T-helper 1 cell treated with Interleukin-12 subunit alpha and Interleukin-12 subunit beta and Interleukin-4 antibody, amounts not matched to agents 30 ng/mL and 1 ng/mL, for 36 hours (primary cell): ENCODE data around the gene INTS7. TPM values are rescaled to one million over a fixed set of nuclear protein-coding genes. Genes with fewer than 3 reads are reported as not detected.
"Not testable (repeated sequence)": the region's sequence is repeated elsewhere in the genome, so short reads cannot be mapped to it uniquely, and the experiment has no call there.

ENCODE experiments used
- intact Hi-C: fragments of 100-400 bp; cut with micrococcal nuclease; formaldehyde crosslinking; loops from one replicate; pipeline ENCODE4 v1.15.1; 2024
- total RNA-seq: library from RNA; stranded (reverse); gene quantifications from 2 replicates; pipeline ENCODE4 v1.2.3, GENCODE V29; 2022

Gene INTS7
- total RNA-seq, 1 donor from 2014 or later, result 37.2 TPM

GRCh38 chr1:212037900-212038299, 2.5 kb upstream of the INTS7 start:
- intact Hi-C loops, result loop anchor here (5.0 to 10.0 kb wide), 3 partner anchors 713 to 1706 kb away; partner anchors contain the start of genes ANGEL2 and TRAF5

GRCh38 chr1:212035835-212036605, 663 bp upstream of the INTS7 start:
- intact Hi-C loops, result loop anchor here (1.0 to 10.0 kb wide), 21 partner anchors 24 to 1704 kb away; partner anchors contain the start of genes ANGEL2, LPGAT1, NEK2 and NENF

- intact Hi-C loops, result loop anchor here (1.0 to 10.0 kb wide), 21 partner anchors 22 to 1702 kb away; partner anchors contain the start of genes ANGEL2, LPGAT1, NEK2 and NENF
These were observed 738 bp downstream of the INTS7 start for GRCh38 chr1:212034516-212035122.

GRCh38 chr1:212030936-212031528, 4.3 kb downstream of the INTS7 start:
- intact Hi-C loops, result loop anchor here (10.0 kb wide), 1 partner anchor 706 kb away; the partner anchor contains the start of gene TRAF5

- intact Hi-C loops, result not testable (repeated sequence)
These were observed 7.6 kb downstream of the INTS7 start for GRCh38 chr1:212027727-212028126.

- intact Hi-C loops, result no loop called here
These were observed 10.7 kb downstream of the INTS7 start for GRCh38 chr1:212024469-212025149.

GRCh38 chr1:212022908-212023307, 12.4 kb downstream of the INTS7 start:
- intact Hi-C loops, result not testable (repeated sequence)

- intact Hi-C loops, result no loop called here
These were observed 13.8 kb downstream of the INTS7 start for GRCh38 chr1:212021563-212021962.

- intact Hi-C loops, result no loop called here
These were observed 14.4 kb downstream of the INTS7 start for GRCh38 chr1:212020975-212021374.

GRCh38 chr1:212013672-212014071, 21.7 kb downstream of the INTS7 start:
- intact Hi-C loops, result no loop called here

- intact Hi-C loops, result loop anchor here (1.0 kb wide), 6 partner anchors 23 to 444 kb away; partner anchors contain the start of genes DTL and INTS7
These were observed 23.2 kb downstream of the INTS7 start for GRCh38 chr1:212012034-212012740.

GRCh38 chr1:212010004-212010403, 25.4 kb downstream of the INTS7 start:
- intact Hi-C loops, result no loop called here

- intact Hi-C loops, result no loop called here
These were observed 25.8 kb downstream of the INTS7 start for GRCh38 chr1:212009561-212009960.

GRCh38 chr1:212007886-212008285, 27.5 kb downstream of the INTS7 start:
- intact Hi-C loops, result no loop called here

- intact Hi-C loops, result no loop called here
These were observed 28.2 kb downstream of the INTS7 start for GRCh38 chr1:212007178-212007577.

- intact Hi-C loops, result no loop called here
These were observed 30.3 kb downstream of the INTS7 start for GRCh38 chr1:212004895-212005608.

GRCh38 chr1:212002536-212002935, 32.8 kb downstream of the INTS7 start:
- intact Hi-C loops, result no loop called here

GRCh38 chr1:211997426-211997825, 37.9 kb downstream of the INTS7 start:
- intact Hi-C loops, result not testable (repeated sequence)

- intact Hi-C loops, result no loop called here
These were observed 43.7 kb downstream of the INTS7 start for GRCh38 chr1:211991695-211992094.

GRCh38 chr1:211986628-211987254, 48.6 kb downstream of the INTS7 start:
- intact Hi-C loops, result no loop called here
